GM21619 (cell line): Measurements from ENCODE around the gene IGLL1.

ENCODE experiments used
- ATAC-seq: cut with Tn5 transposase; IDR thresholded peaks from one replicate; pipeline ENCODE4 v1.9.1; 2021; ENCODE audit not compliant: unreplicated experiment

The IGLL1 gene

GRCh38 chr22:23530766-23531282, 49.3 kb downstream of the IGLL1 start:
- ATAC-seq: no peak

GRCh38 chr22:23530106-23530505, 50.0 kb downstream of the IGLL1 start:
- ATAC-seq: no peak

GRCh38 chr22:23529166-23530103, 50.7 kb downstream of the IGLL1 start:
- no peak for ATAC-seq

GRCh38 chr22:23527971-23528740, 51.9 kb downstream of the IGLL1 start:
- ATAC-seq: no peak

- no peak for ATAC-seq
These were observed 53.3 kb downstream of the IGLL1 start for GRCh38 chr22:23526596-23527316.

GRCh38 chr22:23525510-23525909, 54.6 kb downstream of the IGLL1 start:
- ATAC-seq: no peak

GRCh38 chr22:23524226-23524625, 55.9 kb downstream of the IGLL1 start:
- ATAC-seq: no peak

- ATAC-seq: no peak
These were observed 56.4 kb downstream of the IGLL1 start for GRCh38 chr22:23523713-23524112.
